ENCODE data around the gene L3MBTL4.

The L3MBTL4 gene

DNA sequence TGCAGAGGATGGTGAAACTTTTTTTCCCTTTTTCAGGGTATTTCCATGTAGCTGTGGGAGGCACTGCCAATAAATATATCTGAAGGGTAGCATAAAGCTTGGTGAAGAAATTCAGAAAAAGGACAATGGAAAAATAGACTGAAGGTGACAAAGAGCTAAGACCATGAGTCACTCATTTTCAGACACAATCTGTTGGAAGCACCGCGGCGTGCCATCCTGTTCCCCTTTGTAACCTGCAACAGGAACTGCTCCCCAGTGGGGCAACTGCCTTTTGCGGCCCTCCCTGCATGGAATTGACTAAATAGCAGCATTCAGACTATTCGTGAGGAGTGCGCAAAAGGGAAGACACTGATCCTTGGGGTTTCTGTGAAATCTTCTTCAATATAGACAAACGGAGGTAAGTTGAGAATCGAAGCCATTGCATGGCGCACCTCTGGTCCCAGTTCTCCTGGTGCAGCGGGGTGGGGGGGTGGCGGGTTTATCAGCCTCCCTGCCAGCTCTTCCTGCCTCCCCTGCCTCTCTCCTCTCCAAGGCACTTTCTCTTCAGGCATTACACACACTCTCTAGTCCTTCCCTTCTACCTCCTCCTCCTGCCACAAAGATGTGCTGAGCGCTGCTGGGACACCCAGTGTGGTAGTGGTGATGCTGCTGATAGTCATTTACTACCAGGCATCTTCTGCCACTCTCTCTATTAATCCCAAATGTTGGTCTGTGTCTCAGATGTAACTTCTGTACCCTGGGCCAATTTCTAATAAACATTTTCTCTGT lies 393.2 kb downstream of the L3MBTL4 start:
- DNase-seq, result no peak

DNA sequence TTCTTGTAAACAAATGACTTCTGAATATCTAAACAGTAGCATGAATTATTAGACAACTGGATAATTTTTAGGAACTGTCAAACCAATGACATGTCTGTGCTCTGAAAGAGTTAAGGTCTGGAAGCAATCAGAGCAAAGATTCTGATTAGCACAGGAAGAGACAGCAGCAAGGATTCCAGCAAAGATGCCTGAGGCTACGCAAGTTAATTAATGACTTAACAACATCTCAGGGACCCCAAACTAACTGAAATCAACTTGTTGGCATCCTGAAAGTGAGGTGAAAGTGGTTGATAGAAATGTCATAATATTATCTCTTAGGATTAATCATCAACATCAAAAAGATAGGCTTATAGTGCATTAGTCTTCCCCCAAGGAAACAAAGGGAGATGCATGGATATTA lies 396.0 kb downstream of the L3MBTL4 start:
- no peak for DNase-seq

DNA sequence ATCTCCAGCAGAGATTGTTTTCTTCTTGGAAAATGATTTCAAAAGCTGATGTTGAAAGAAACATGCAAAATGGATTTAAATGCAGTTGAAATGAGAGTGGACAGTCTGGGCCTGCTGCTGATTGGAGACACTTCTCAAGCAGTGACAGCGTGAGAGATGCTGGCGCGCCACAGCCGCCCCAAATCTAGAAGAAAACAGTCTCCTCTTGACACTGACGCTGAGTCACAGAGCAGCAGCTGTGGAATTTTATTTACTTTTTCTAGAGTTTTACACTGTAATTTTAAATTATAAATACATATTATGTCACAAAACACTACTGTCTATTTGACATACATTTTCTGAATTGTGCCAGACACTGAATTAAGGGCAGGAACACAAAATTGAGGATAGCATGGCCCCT lies 397.5 kb downstream of the L3MBTL4 start:
- DNase-seq, result no peak

DNA sequence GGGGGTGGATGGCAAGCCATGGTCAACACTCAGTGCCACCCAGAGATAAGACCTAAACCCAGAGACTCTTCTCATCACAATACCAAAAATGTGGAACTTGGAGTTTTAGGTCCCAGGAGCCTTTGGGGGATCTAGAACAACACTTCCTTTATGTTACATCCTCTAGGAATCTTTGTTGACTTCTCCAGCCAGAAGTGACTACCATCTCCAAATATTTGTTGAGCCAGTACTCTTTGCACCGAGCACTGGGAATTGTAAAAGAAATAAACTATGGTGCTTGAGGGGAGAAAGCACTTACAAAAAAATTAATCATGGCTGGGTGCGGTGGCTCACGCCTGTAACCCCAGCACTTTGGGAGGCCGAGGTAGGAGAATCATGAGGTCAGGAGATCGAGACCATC lies 399.3 kb downstream of the L3MBTL4 start:
- no peak for DNase-seq

DNA sequence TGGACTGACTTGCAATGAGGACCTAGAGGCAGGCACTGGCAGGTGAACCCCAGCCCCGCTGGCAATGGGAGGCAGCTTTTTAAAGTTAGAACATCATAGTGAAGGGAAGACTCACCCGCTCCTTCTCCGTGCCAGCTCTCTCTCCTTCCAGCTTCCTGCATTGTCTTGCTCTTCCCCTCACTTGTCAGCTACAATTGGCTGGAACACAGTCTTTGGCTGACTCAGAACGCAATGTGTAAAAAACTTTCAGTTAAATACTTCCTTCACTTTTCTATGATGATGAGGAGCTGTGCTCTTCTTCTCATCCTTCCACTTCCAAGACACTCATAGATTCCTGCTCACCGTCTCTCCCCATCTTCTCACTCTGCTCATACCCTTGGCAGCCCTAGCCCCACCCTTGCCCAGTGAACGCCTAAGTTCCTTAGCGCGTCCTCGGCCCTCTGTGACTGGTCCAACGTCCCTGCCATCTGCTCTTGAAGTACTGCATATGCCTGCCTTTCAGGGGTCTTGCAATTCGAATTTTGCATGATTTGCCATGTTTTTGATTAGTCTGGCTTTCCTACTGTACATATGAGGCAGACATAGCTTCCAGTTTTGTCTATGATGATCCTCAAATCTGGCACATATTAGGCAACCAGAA lies 401.4 kb downstream of the L3MBTL4 start:
- DNase-seq, result no peak

DNA sequence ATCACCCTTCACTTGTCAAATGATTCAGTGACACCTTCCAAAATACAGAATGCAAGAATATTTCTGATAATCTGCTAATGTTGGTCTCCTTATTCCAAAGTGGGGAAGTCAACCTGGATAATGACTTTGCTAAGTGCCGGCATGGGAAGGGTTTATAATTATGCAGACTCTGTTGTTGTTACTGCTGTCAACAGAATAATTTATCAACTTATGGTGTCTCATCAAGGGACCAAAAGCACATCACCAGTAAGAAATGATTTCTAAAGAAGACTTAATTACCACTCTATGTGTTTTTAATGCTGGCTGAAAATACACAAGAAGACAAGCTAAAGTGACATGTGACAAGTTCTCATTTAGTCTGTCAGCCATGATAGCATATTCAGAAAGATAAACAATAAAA lies 403.8 kb downstream of the L3MBTL4 start:
- no peak for DNase-seq

DNA sequence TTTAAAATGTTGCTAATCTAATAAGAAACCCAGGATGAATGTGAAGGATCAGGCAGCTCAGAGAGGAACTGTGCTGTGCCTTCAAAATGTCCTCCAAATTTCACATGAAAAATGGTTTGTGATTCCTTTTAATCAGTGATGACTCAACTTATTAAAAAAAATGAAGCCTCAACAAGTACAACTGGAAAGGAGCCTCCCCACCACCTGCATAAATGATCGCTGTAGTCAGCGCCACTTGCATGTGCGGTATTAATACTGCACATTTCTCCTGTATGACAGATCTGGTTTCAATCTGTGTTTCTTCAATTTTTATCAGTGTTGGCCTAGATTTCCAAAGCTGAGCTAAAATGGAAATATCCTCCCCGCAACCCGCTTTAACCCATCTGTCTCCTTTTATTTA lies 404.4 kb downstream of the L3MBTL4 start:
- no peak for DNase-seq

DNA sequence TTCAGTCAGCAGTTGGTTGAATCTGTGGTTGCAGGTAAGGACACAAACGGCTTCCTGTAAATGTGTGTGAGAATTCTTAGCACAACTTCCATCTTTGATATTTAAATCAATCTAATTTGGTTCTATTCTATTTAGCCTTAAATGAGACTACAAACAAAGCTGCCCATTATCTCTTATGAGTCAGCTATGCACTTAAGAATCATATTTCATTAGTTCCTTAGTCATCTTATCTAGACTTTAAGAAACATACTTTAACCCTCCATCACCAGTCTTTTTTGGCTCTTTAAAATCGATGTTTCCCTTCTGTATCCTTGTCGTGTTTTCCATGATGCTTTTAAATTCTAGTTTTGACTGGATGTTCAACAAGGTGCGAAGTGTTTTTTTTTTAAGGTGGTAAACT lies 405.0 kb downstream of the L3MBTL4 start:
- DNase-seq, result no peak

DNA sequence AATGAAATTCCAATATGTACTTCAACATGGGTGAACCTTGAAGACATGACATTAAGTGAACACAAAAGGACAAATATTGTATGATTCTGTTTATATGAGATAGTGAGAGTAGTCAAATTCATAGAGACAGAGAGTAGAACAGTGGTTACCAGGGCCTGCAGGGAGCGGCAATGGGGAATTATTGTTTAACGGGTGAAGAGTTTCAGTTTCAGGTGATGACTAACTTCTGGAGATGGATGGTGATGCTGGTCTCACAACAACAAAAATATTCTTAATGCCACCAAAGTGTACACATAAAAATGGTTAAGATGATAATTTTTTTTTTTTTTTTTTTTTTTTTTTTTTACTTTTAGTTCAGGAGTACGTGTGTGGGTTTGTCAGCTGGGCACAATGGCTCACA lies 410.0 kb downstream of the L3MBTL4 start:
- no peak for DNase-seq

DNA sequence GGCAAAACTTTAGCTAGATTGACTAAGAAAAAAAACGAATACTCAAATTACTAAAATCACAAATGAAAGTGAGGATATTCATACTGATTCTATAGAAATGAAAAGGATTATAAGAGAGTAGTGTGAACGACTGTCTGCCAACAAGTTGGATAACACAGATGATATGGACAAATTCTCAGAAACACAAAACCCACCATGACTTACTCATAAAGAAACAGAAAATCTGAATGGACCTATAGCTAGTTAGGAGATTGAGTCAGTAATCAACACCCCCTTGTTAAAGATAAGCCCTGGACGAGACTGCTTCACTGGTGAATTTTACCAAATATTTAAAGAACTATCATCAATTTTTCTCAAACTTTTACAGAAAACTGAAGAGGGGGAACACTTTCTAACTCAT lies 410.6 kb downstream of the L3MBTL4 start:
- no peak for DNase-seq

DNA sequence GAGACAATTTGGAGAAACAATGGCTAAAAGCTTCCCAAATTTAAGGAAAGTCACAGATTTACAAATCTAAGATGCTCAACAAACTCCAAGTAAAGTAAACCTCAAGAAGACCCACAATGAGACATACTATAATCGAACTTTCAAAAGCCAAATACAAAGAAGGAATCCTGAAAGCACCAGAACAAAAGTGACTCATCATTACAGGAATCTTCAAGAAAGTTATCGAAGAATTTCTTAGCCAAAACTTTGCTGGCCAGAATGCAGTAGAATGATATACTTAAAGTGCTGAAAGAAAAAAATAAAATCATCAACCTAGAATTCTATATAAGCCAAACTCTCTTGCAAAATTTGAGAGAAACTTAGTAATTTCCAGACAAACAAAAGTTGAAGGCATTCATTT lies 412.8 kb downstream of the L3MBTL4 start:
- DNase-seq, result no peak

DNA sequence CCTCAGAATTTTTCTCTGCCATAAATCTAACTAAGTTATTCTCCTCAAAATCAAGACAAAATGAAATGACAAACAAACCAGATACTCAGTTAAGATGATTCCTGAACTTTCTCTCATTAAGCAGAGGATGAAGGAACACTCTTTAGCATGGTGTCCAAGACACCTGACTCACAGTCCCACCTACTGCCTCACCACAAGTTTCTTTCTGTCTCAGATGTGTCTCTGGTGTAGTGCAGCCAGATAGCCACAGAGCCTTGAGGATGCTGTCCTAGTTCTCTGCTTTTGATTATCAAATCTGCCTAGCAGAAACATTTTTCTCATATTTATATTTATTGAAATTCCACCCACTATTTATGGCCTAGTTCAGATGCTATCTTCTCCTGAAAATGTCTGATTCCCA lies 415.8 kb downstream of the L3MBTL4 start:
- DNase-seq, result no peak

DNA sequence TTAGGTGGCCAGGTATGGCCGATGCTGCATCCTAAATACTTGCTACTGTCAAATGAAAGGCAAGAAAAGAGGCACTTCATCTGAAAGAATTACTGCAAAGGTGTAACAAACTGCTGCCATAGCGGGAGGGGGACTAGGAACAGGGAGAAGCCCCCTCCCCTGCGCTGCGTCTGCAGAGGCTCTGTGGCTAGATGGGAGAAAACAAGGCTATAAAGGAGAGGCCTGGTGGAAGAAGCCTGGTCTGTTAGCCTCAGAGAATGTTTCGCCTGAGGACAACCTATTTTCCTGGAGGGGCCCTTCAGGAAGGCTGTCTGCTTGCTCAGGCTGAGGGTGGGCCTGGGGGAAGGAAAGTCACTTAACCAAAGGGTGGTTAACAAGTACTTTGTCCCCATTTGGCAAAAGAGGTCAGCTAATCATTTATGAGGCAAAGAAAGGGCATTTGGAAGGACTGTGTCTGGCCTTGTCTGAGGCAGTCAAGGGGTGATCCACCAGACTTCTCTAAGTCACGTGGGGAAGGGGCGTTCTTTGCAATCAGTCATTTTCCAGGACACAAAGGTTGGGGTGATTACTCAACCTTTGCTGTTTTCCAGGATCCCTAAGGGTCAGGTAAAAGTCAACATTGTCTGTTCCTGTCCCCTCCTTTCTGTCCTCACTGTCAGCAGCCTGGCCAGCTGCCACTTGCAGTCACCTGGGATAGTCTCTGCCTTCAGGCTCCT lies 416.4 kb downstream of the L3MBTL4 start:
- no peak for DNase-seq

DNA sequence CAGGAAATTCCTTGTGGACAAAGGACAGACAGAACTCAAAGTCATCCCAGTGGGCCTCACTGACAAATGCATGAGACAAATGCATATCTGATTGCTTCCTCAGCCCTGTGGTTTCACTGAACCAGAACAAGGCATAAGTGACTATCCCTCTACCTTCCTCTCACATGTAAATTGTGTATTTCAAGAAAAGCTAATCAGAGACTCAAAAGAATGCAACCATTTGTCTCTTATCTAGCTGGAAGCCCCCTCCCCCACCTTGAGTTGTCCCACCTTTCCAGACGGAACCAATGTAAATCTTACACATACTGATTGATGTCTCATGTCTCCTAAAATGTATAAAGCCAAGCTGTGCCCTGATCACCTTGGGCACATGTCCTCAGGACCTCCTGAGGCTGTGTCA lies 417.4 kb downstream of the L3MBTL4 start:
- DNase-seq, result no peak

DNA sequence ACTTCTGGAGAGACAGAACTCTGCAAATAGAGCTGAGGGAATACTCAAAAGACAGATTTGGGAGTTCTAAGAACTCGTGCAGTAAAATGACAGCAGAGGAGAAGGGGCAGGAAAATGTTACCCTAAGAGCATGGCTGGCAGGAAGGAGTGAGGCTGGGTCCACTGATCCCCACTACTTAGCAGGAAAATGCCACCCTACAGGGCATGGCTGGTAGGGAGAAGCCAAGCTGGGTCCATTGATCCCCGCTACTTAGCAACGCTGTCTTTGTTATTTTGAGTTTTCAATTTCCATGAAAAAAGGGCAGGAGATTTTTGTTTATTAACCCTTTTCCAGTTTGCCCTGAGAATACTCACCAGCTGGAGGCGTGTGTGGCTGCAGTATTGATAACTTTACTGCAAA lies 419.1 kb downstream of the L3MBTL4 start:
- no peak for DNase-seq

DNA sequence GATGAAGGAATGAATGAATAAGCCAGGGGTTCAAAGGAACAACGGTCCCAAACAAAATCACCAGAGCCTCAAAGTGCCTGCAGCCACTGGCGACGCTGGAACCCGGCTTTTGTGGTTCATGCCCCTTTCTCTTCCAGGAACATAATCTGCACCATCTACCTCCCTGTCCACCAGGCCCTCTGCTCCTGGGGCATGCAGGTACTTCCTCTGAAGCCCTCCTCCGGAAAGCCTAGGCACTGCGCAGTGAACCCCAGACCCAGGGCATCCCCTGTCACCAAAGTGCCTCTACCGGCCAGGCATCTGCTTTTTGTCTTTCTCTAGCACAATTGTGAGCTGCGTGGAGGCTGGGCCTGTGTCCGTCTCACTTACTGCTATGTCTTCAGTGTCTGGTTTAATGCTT lies 420.8 kb downstream of the L3MBTL4 start:
- no peak for DNase-seq

DNA sequence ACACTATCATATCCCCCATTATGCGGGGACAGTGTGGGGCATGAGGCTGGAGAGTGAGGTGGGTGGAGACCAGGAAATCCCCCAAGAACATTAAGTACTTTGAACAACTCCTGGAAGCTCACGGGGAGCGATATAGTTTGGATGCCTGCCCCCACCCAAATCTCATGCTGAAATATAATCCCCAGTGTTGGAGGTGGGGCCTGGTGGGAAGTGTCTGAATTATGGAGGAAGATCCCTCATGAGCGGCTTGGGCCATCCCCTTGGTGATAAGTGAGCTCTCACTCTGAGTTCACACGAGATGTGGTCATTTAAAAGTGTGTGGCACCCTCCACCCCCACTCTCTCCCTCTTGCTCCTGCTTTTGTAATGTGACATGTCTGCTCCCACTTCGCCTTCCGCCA lies 422.3 kb downstream of the L3MBTL4 start:
- no peak for DNase-seq

DNA sequence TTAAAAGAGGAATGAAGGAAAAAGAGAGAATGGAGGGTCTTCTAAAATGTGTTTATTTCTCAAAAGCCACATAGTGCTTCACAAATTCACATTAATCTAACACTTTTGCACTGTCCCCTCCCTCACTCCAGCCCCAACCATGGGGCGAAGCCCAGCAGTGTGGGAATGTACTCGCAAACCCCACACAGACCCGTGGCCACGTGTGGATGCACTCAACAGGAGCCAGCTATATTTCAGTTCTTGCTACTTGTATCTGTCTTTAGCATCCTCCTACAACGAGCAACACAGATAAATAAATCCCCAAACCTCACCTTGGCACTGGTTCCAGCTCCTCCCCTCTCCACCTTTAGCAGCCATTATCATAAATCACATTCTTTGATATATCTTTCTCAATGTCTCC lies 427.5 kb downstream of the L3MBTL4 start:
- DNase-seq, result no peak

DNA sequence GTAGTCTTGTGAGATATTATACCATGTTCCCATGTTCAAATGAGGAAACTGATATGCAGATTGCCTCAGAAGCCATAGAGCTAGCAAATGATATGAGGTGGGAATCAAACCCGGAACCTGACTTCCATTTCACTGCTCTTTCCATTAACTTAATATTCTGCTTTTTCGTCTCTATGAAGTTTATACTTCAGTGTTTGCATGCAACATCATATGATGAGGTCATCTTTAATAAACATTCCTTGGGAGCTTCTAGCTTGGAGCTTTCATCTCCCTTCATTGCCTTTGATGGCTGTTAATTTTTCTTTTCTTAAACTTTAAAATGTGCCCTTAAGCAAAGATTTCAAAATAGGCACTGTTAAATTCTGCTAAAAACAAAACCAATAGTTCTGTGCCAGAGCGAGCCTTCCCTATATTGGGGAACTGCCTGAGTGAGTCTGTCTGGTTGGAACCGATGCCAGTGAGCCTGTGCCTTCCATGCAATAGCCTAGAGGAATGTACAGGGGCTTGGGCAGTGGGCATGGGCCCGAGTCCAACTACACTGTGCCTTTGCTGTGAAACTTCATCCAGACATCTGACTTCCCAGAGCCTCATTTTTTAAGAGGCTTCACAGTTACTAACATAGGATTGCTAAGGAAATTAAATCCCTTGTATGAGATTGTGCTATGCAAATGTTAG lies 428.3 kb downstream of the L3MBTL4 start:
- no peak for DNase-seq

DNA sequence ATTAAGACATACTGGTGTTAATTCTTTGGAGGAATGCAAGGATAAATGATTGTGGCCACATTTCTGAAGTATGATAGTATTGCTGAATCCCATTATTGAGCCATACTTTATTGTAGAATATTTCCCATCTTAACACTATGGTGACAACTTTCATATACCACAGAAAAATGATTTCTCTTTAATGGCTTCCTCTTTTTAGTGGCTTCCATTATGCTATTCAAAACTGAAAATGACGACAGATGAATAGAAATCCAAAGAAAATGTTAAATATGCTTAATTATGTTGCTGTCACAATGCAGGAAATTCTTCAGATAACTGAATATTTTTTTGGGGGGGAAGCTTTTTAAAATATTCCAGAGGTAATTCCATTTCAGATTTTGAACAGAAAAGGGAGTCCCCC lies 430.5 kb downstream of the L3MBTL4 start:
- DNase-seq, result no peak

DNA sequence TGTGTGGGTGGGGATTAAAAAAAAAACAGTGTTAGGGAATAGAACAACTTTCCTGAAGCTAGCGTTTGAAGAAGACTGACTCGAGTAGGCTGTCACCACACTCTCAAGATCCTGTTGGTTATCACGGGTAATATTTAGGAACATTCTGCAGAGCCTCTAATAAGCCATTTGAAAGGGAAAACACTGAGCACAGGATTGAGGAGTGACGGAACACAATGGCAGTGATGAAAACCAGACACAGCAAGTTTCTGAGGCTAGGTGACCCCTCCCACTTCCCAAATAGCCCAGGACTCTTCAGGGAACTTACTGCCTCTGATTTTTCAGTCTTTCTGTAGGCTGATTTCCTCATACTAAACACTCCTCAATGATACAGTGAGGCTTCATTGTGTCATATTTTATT lies 431.2 kb downstream of the L3MBTL4 start:
- no peak for DNase-seq

DNA sequence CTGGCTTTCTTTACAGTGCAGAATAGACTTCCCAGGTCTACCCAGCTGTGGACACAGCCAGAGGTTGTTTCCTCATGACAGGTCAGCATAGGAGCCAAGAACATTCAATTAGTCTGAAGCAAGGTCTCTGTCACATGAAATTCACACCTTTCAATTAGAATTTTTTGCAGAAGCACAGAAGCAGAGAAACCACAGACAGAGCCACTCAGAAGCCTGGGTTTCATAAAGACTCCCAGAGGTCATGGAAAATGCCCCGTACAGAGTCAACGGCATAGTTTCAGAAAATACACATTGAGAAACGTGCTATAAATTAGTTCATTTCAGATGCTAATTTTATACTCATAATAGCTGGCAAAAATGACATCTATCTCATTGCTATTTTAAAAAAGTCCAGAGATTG lies 432.4 kb downstream of the L3MBTL4 start:
- DNase-seq, result no peak

DNA sequence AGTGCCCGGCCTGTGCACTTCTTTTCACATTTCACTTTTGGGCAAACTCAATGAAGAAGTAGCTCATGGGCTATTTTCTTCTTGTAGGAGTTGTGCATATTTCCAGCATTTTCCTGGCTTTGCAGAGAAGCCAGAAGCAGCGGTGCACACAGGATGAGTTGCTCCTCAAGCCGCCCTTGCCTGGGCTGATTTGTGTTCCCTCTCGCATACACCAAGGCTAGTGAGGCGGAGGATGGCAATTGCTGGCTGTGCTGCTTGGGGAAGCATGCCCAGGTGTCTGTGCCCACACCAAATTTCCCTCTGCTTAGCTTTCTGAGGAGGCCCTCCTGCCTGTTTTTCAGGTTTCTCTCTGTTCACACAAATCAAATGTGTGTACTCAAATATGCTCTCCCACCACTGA lies 434.0 kb downstream of the L3MBTL4 start:
- DNase-seq, result no peak

DNA sequence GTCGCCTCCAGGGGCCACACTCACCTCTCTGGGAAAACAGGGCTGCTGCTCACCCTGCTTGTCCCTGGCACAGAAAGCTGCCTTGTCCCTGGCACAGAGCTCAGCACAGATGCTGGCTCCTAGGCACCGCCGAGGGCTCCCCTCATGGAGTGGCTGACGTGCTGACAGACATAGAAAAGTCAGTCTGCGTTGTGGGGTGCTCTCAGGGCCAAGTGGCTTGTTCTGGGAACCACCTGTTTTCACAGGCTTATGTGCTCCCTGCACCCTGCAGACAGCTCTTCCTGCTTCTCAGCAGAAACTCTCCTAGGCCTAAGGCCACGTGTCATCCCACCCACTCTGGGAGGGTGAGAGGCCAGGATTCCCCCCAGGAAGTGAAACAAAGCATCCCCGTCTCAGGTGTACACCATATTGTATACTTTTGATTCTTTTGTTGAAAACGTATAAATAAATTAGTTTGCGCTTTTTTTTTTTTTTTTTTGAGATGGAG lies 434.7 kb downstream of the L3MBTL4 start:
- no peak for DNase-seq

Measured in NCI-H345 (cell line).